IPS DF 6.9 (cell line): ENCODE measurements around the gene ITSN1.

Experiments used
- DNase-seq: peaks from one replicate; pipeline ENCODE4 v3.0.0-alpha.2; 2013; ENCODE audit warnings: low read depth, low spot score
- H3K27ac ChIP-seq: one replicate; pipeline ENCODE4 v1.5.1; 2013; ENCODE audit warnings: low read length, control low read depth
- H3K27me3 ChIP-seq: 2 replicates; pipeline ENCODE4 v1.6.1; 2013; ENCODE audit warnings: mild to moderate bottlenecking, low read length; ENCODE audit not compliant: control insufficient read depth, insufficient read depth
- H3K36me3 ChIP-seq: 2 replicates; pipeline ENCODE4 v1.6.1; 2013; ENCODE audit warnings: low read length; ENCODE audit not compliant: control insufficient read depth, insufficient read depth
- H3K4me1 ChIP-seq: 2 replicates; pipeline ENCODE4 v1.6.1; 2013; ENCODE audit warnings: low read length; ENCODE audit not compliant: control insufficient read depth, insufficient read depth
- H3K4me3 ChIP-seq: 2 replicates; pipeline ENCODE4 v1.5.1; 2013; ENCODE audit warnings: mild to moderate bottlenecking, low read length
- H3K9me3 ChIP-seq: 2 replicates; pipeline ENCODE4 v1.6.1; 2013; ENCODE audit warnings: low read length, inconsistent platforms; ENCODE audit not compliant: control insufficient read depth, insufficient read depth
- WGBS: extraction: QIAGEN DNeasy Blood & Tissue Kit; methylation state at CpG from one replicate; pipeline ENCODE4 v1.1.7; 2013; ENCODE audit warnings: mixed read lengths, missing lambda C conversion rate; ENCODE audit not compliant: insufficient read length, insufficient coverage; 5-methylcytosine and 5-hydroxymethylcytosine counted together

ITSN1 gene

DNA sequence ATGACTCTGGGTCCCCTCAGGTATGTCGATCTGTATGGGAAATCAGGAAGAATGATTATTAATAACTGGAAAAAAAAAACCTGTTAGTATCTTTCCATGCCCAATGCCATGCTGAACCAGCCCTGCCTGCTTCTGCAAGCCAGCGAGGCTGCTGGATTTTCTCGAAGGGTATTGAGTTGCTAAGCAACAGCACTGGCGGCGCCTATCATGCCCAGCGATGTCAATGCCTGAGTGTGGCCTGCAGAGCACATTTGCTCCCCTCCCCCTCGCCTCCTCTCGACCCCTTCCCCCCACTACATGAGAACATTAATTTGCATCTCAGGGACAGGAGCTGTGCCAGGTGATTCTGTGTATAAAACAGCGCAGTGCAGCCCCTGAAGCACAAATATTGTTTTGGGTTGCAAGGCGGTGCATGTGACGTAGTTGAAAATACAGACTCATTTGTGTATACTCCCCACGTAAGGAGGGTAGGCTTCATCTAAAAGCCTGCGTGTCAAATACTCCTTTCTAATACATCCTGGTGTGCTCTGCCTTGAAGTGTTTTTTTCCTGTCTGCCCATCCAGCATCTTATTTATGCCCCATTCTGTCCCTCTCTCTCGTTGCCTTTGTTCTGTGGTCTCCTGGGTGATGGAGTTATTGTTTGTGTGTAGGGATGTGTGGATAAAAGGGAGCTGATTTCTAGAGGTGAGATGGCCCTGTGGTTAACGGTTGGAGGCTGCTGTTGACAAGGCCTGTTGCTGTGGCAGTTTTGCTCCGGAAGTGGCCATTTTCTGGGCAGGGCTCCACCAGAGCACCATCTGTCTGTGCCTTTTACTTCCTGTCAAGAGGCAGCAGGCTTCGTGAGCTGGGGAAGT, 306.0 kb downstream of the ITSN1 start:
- DNase-seq, result peak; percentile 64
- no peak overlapping the region for H3K4me3 ChIP-seq
- no peaks in the 10 kb centered on the region for H3K36me3 ChIP-seq
- H3K27ac ChIP-seq, result no peak overlapping the region
- H3K9me3 ChIP-seq, result no peaks in the 10 kb centered on the region
- peaks cover 8% of the 10 kb centered on the region; the same call in 1 of the 2 replicates for H3K4me1 ChIP-seq
- WGBS, result no CpG with 5 or more reads among the region's 17 CpGs
- H3K27me3 ChIP-seq, result no peaks in the 10 kb centered on the region

DNA sequence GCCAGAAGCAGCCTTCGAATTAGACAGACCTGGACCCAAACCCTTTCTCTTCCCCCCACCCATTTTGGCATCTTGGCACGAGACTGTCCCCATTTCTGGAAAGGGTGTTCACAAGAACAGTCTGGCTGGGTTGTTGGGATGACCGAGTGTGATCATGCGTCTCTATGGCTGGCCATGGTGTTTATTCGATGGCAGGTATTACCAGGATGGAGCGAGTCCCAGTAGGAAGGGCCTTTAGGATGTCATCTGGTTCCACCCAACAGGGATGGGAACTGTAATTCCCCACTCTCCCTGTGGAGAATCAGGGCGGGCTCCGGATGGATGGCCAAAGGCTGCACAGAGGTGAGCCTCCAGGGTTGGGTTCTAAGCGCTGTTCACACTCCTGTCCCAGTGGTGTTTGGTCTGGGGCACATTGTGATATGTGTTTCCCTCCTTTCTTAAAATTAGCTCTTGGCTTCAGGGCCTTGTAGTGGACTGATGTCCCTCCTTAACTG, 306.7 kb downstream of the ITSN1 start:
- Histone ChIP-seq H3K27ac (no peak overlapping the region), H3K4me3 (no peak overlapping the region), H3K27me3 (no peaks in the 10 kb centered on the region), H3K36me3 (no peaks in the 10 kb centered on the region), H3K9me3 (no peaks in the 10 kb centered on the region), H3K4me1 (peaks cover 8% of the 10 kb centered on the region; the same call in 1 of the 2 replicates)
- no CpG with 5 or more reads among the region's 9 CpGs for WGBS
- DNase-seq, result no peak
